Upper lobe of left lung (tissue), 4 donors: ENCODE results near the gene TENM4.

Source experiments
- CTCF ChIP-seq, 6 experiments: fragments of 450-650 bp in 4 of 6; fragments of 200-600 bp in 2 of 6; sonication (generic) in 2 of 6; IDR thresholded peaks; one replicate each; pipeline ENCODE4 v1.5.1; 2016 to 2019; ENCODE audit warnings: antibody characterized with exemption in 6 of 6
- POLR2A ChIP-seq, 4 donors: fragments of 450-650 bp; IDR thresholded peaks; one replicate each; pipeline ENCODE4 v1.5.1; 2016 to 2017; ENCODE audit warnings: antibody characterized with exemption in 4 of 4, mild to moderate bottlenecking in 2 of 4
- POLR2AphosphoS5 ChIP-seq, 2 donors: sonication (generic); formaldehyde crosslinking; IDR thresholded peaks; one replicate each; pipeline ENCODE4 v1.5.1; 2017; ENCODE audit warnings: antibody characterized with exemption in 2 of 2

DNA sequence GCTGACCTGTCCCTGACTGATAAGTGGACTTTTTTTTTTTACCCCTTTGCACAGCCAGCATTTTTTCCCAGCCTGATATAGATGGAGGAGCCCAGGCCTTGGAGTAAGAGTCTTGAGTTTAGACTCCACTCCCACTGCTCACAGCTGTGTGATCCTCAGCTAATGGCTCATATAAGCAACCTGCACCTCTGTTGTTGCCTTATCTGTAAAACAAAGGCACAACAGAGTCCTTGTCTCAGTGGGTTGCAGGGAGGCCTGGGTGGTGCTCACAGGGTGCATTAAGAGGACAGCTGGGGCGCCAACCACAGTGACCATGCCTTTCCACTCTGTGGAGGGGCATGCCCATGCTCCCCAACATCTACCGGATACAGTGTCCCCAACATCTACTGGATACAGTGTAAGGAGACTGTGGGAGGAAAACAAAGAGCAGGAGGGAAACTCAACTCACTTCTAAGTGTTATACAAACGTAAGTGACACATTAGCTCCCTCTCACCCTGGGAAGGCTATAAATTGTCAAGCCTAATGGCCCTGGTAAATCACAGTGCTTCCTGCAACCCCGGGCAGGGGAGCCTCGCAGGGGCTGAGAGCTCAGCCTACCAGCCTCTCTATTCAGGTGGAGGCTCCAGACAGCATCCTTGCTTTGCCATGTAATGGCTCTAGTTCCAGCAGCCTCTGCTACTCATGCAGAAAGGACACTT lies 109.5 kb downstream of the TENM4 start:
- TF ChIP-seq CTCF (IDR thresholded peaks at IDR 0.05) (no peak), POLR2AphosphoS5 (IDR thresholded peaks at IDR 0.05) (no peak), POLR2A (IDR thresholded peaks at IDR 0.05) (no peak)
